WTC11 (cell line): ENCODE data around the gene PWWP3B. TPM values are rescaled to one million over a fixed set of nuclear protein-coding genes. Genes with fewer than 3 reads are reported as not detected.

Source experiments
- ATAC-seq: fragments of 200-7000 bp; cut with Tn5 transposase; 2 replicates; pipeline ENCODE4 v1.10.0; 2021; ENCODE audit warnings: mild to moderate bottlenecking, moderate library complexity
- CTCF ChIA-PET: fragments of 300-600 bp; sonication (Branson Sonifier 250); formaldehyde crosslinking; loops from one replicate; lab custom pipeline; 2021; ENCODE audit warnings: antibody characterized with exemption; lab: Charles Lee
- POLR2A ChIA-PET: fragments of 350-600 bp; sonication (Branson Sonifier 250); formaldehyde crosslinking; loops from one replicate; lab custom pipeline; 2021; ENCODE audit warnings: antibody characterized with exemption; lab: Charles Lee
- DNase-seq: peaks from one replicate; pipeline ENCODE4 v3.0.0; 2021; ENCODE audit warnings: low spot score
- H3K27ac Mint-ChIP-seq: 2 replicates; pipeline ENCODE4 v1.8.0; 2021; ENCODE audit warnings: mixed read lengths
- H3K27me3 Mint-ChIP-seq: 2 replicates; pipeline ENCODE4 v1.8.0; 2021; ENCODE audit warnings: low read depth, mild to moderate bottlenecking, moderate library complexity, mixed read lengths
- H3K36me3 Mint-ChIP-seq: 2 replicates; pipeline ENCODE4 v1.8.0; 2021; ENCODE audit warnings: mixed read lengths
- H3K4me1 Mint-ChIP-seq: 2 replicates; pipeline ENCODE4 v1.8.0; 2022; ENCODE audit warnings: mixed read lengths
- H3K4me3 Mint-ChIP-seq: 2 replicates; pipeline ENCODE4 v1.8.0; 2021; ENCODE audit warnings: mild to moderate bottlenecking, moderate library complexity, mixed read lengths
- H3K9me3 Mint-ChIP-seq: 2 replicates; pipeline ENCODE4 v1.8.0; 2021; ENCODE audit warnings: mixed read lengths
- CREM ChIP-seq: sonication (generic); formaldehyde crosslinking; IDR thresholded peaks from 2 replicates; pipeline ENCODE4 v1.8.1; 2022; ENCODE audit warnings: mild to moderate bottlenecking, missing genetic modification reagents, moderate library complexity
- E2F4 ChIP-seq: sonication (generic); formaldehyde crosslinking; IDR thresholded peaks from 2 replicates; pipeline ENCODE4 v1.8.1; 2022; ENCODE audit warnings: low read depth, mild to moderate bottlenecking, moderate library complexity, missing genetic modification reagents, borderline replicate concordance
- EMX1 ChIP-seq: fragments of 250-450 bp; sonication (Bioruptor Pico); IDR thresholded peaks from 2 replicates; pipeline ENCODE4 v1.8.0; 2021; ENCODE audit warnings: mild to moderate bottlenecking
- GTF2I ChIP-seq: fragments of 250-450 bp; sonication (Bioruptor Pico); conservative IDR thresholded peaks from 2 replicates; pipeline ENCODE4 v1.4.0; 2021; ENCODE audit warnings: mild to moderate bottlenecking
- IRF2 ChIP-seq: sonication (generic); formaldehyde crosslinking; IDR thresholded peaks from 2 replicates; pipeline ENCODE4 v1.8.0; 2022; ENCODE audit warnings: low read depth, missing genetic modification reagents, borderline replicate concordance
- JAZF1 ChIP-seq: fragments of 250-450 bp; sonication (Bioruptor Pico); IDR thresholded peaks from 2 replicates; pipeline ENCODE4 v1.9.0; 2021; ENCODE audit warnings: moderate library complexity, mild to moderate bottlenecking, inconsistent platforms
- MAX ChIP-seq: sonication (generic); formaldehyde crosslinking; IDR thresholded peaks from 2 replicates; pipeline ENCODE4 v1.8.0; 2022; ENCODE audit warnings: mild to moderate bottlenecking, missing genetic modification reagents
- NFATC4 ChIP-seq: fragments of 250-450 bp; sonication (Bioruptor Pico); IDR thresholded peaks from 2 replicates; pipeline ENCODE4 v1.9.0; 2021; ENCODE audit warnings: mild to moderate bottlenecking
- OVOL2 ChIP-seq: fragments of 250-450 bp; sonication (Bioruptor Pico); IDR thresholded peaks from 2 replicates; pipeline ENCODE4 v1.9.0; 2021; ENCODE audit warnings: mild to moderate bottlenecking, borderline replicate concordance
- RELA ChIP-seq: sonication (generic); formaldehyde crosslinking; IDR thresholded peaks from 2 replicates; pipeline ENCODE4 v1.8.1; 2022; ENCODE audit warnings: missing genetic modification reagents, mild to moderate bottlenecking, borderline replicate concordance
- RORB ChIP-seq: fragments of 250-450 bp; sonication (Bioruptor Pico); IDR thresholded peaks from 2 replicates; pipeline ENCODE4 v1.9.0; 2021; ENCODE audit warnings: mild to moderate bottlenecking
- SMAD3 ChIP-seq: sonication (generic); formaldehyde crosslinking; IDR thresholded peaks from 2 replicates; pipeline ENCODE4 v1.8.0; 2022; ENCODE audit warnings: missing genetic modification reagents, mild to moderate bottlenecking, borderline replicate concordance
- ZMAT4 ChIP-seq: fragments of 250-450 bp; sonication (Bioruptor Pico); IDR thresholded peaks from 2 replicates; pipeline ENCODE4 v1.9.0; 2021; ENCODE audit warnings: mild to moderate bottlenecking
- ZNF219 ChIP-seq: sonication (generic); formaldehyde crosslinking; IDR thresholded peaks from 2 replicates; pipeline ENCODE4 v1.8.0; 2023; ENCODE audit warnings: missing genetic modification reagents, mild to moderate bottlenecking, borderline replicate concordance
- ZNF232 ChIP-seq: sonication (generic); formaldehyde crosslinking; IDR thresholded peaks from 2 replicates; pipeline ENCODE4 v1.8.0; 2022; ENCODE audit warnings: mild to moderate bottlenecking, missing genetic modification reagents
- ZNF281 ChIP-seq: sonication (generic); formaldehyde crosslinking; IDR thresholded peaks from 2 replicates; pipeline ENCODE4 v1.8.0; 2023; ENCODE audit warnings: mild to moderate bottlenecking, missing genetic modification reagents
- ZNF532 ChIP-seq: fragments of 250-450 bp; sonication (Bioruptor Pico); IDR thresholded peaks from 2 replicates; pipeline ENCODE4 v1.9.0; 2021; ENCODE audit warnings: mild to moderate bottlenecking, borderline replicate concordance
- total RNA-seq: library from RNA; stranded (reverse); gene quantifications from 3 replicates; pipeline ENCODE4 v1.2.3, GENCODE V29; 2021

The PWWP3B gene
- total RNA-seq, 1 experiment from 2014 or later: 0.52 TPM

GRCh38 chrX:106208154-106208553, 40.0 kb downstream of the PWWP3B start:
- no peaks in the 10 kb centered on the region for H3K27me3 Mint-ChIP-seq
- H3K4me1 Mint-ChIP-seq: no peaks in the 10 kb centered on the region
- H3K4me3 Mint-ChIP-seq: no peak overlapping the region
- peaks cover 17% of the 10 kb centered on the region for H3K9me3 Mint-ChIP-seq
- H3K27ac Mint-ChIP-seq: no peak overlapping the region
- no peak for ATAC-seq
- ChIA-PET CTCF (no interaction called here), POLR2A (no interaction called here)
- DNase-seq: no peak
- TF ChIP-seq GTF2I (CRISPR knock-in tag) (no peak), ZNF532 (no peak), RORB (CRISPR knock-in tag) (no peak), ZNF281 (CRISPR knock-in tag) (no peak), EMX1 (CRISPR knock-in tag) (no peak), NFATC4 (CRISPR knock-in tag) (no peak), CREM (no peak), SMAD3 (CRISPR knock-in tag) (no peak), MAX (CRISPR knock-in tag) (no peak), ZNF219 (CRISPR knock-in tag) (no peak), ZNF232 (CRISPR knock-in tag) (no peak), JAZF1 (CRISPR knock-in tag) (no peak), ZMAT4 (CRISPR knock-in tag) (no peak), RELA (no peak), IRF2 (CRISPR knock-in tag) (no peak), E2F4 (CRISPR knock-in tag) (no peak), OVOL2 (CRISPR knock-in tag) (no peak)
- peaks cover 10% of the 10 kb centered on the region; the same call in 1 of the 2 replicates for H3K36me3 Mint-ChIP-seq

Other genes starting within 250 kb of the PWWP3B start
- gene SERPINA7, start 129.6 kb upstream of the PWWP3B start, total RNA-seq: not detected in 3 replicates